NK-92 (cell line): ENCODE results near the gene USP54.
"Not testable (repeated sequence)": the region's sequence is repeated elsewhere in the genome, so short reads cannot be mapped to it uniquely, and the experiment has no call there.

Experiments used
- DNase-seq: peaks from one replicate; lab custom pipeline; 2025; ENCODE audit not compliant: unreplicated experiment; lab: John Stamatoyannopoulos, UW

The USP54 gene

GRCh38 chr10:73591935-73592699 lies 975 bp upstream of the USP54 start:
- no peak for DNase-seq

GRCh38 chr10:73589563-73590126 lies 1.5 kb downstream of the USP54 start:
- DNase-seq: no peak

- DNase-seq: no peak
Measured at GRCh38 chr10:73588656-73589055, 2.5 kb downstream of the USP54 start.

GRCh38 chr10:73586583-73586984 lies 4.6 kb downstream of the USP54 start:
- no peak for DNase-seq

GRCh38 chr10:73585327-73585726 lies 5.8 kb downstream of the USP54 start:
- no peak for DNase-seq

- no peak for DNase-seq
Measured at GRCh38 chr10:73584737-73585136, 6.4 kb downstream of the USP54 start.

GRCh38 chr10:73581918-73582317 lies 9.2 kb downstream of the USP54 start:
- DNase-seq: no peak

- DNase-seq: not testable (repeated sequence)
Measured at GRCh38 chr10:73578927-73579326, 12.2 kb downstream of the USP54 start.

- no peak for DNase-seq
Measured at GRCh38 chr10:73577788-73578187, 13.4 kb downstream of the USP54 start.

- no peak for DNase-seq
Measured at GRCh38 chr10:73576890-73577591, 14.1 kb downstream of the USP54 start.

- DNase-seq: no peak
Measured at GRCh38 chr10:73576178-73576889, 14.8 kb downstream of the USP54 start.

GRCh38 chr10:73567025-73567424 lies 24.1 kb downstream of the USP54 start:
- not testable (repeated sequence) for DNase-seq

GRCh38 chr10:73561192-73561591 lies 29.9 kb downstream of the USP54 start:
- DNase-seq: no peak

- DNase-seq: no peak
Measured at GRCh38 chr10:73559590-73559989, 31.6 kb downstream of the USP54 start.

GRCh38 chr10:73556855-73557254 lies 34.3 kb downstream of the USP54 start:
- DNase-seq: no peak

- no peak for DNase-seq
Measured at GRCh38 chr10:73554721-73555120, 36.4 kb downstream of the USP54 start.

- no peak for DNase-seq
Measured at GRCh38 chr10:73553761-73554160, 37.4 kb downstream of the USP54 start.

GRCh38 chr10:73552819-73553715 lies 38.1 kb downstream of the USP54 start:
- no peak for DNase-seq

- DNase-seq: no peak
Measured at GRCh38 chr10:73551515-73551914, 39.6 kb downstream of the USP54 start.

- no peak for DNase-seq
Measured at GRCh38 chr10:73545357-73545756, 45.8 kb downstream of the USP54 start.

GRCh38 chr10:73537709-73538108 lies 53.4 kb downstream of the USP54 start:
- no peak for DNase-seq
